Fibroblast of lung (primary cell): Measurements from ENCODE around the gene KCTD16.

Experiments used
- CTCF ChIP-seq, 2 donors: IDR thresholded peaks in 1 of 2; conservative IDR thresholded peaks in 1 of 2; 1 replicate in 1 of 2; 2 replicates in 1 of 2; pipeline ENCODE4 v1.5.1; 2011 to 2012; ENCODE audit warnings: low read length in 2 of 2, control low read depth in 1 of 2, inconsistent platforms in 1 of 2, low read depth in 1 of 2, mild to moderate bottlenecking in 1 of 2
- EZH2 ChIP-seq: IDR thresholded peaks from 2 replicates; pipeline ENCODE4 v1.5.1; 2012; ENCODE audit warnings: low read length, control low read depth, mild to moderate bottlenecking; ENCODE audit errors: missing control alignments

GRCh38 chr5:144325532-144325931, 154.9 kb downstream of the KCTD16 start:
- TF ChIP-seq CTCF (conservative IDR thresholded peaks at IDR 0.05 in 1 of 2, IDR thresholded peaks at IDR 0.05 in 1 of 2; ENCODE audit: low read depth in 1 of 2, low read length in 2 of 2) (no peak), EZH2 (no peak)
